Epithelial cell of umbilical artery (primary cell): ENCODE measurements around the gene CEBPA. TPM values are rescaled to one million over a fixed set of nuclear protein-coding genes. Genes with fewer than 3 reads are reported as not detected.

Experiments
- total RNA-seq: library from RNA; depleted of rRNA; stranded (reverse); fragments of >200 nt; gene quantifications from 2 replicates; pipeline ENCODE4 v1.2.3, GENCODE V29; 2014

The CEBPA gene
- total RNA-seq, result under 0.01 and 0.32 TPM in 2 replicates

GRCh38 chr19:33302175-33302973 lies at the start of gene CEBPA:
Gene CEBPA (minus strand): TSS chr19:33302534. CDS start chr19:33302414, 120 bp downstream.

Other genes with a start within 250 kb of the CEBPA start
- gene RHPN2, start 237.6 kb downstream of the CEBPA start, total RNA-seq, result 2.1 and 2.3 TPM in 2 replicates
- gene GPATCH1, start 221.4 kb downstream of the CEBPA start, total RNA-seq, result 5.0 and 5.5 TPM in 2 replicates
- gene WDR88, start 170.4 kb downstream of the CEBPA start, total RNA-seq, result not detected in 2 replicates
- 11.6 and 14.6 TPM in 2 replicates for gene LRP3, start 108.2 kb downstream of the CEBPA start, total RNA-seq
- gene SLC7A10, start 76.7 kb downstream of the CEBPA start, total RNA-seq, result not detected in 2 replicates
- gene CEBPG, start 71.2 kb upstream of the CEBPA start, total RNA-seq, result 34.4 and 52.7 TPM in 2 replicates
- 45.8 and 57.9 TPM in 2 replicates for gene PEPD, start 219.3 kb upstream of the CEBPA start, total RNA-seq